ENCODE measurements around the gene EMC1. TPM values are rescaled to one million over a fixed set of nuclear protein-coding genes. Genes with fewer than 3 reads are reported as not detected.

Gene EMC1
- total RNA-seq, 4 donors from 2014 or later: 16.2 to 43.1 (median 36.1) TPM

DNA sequence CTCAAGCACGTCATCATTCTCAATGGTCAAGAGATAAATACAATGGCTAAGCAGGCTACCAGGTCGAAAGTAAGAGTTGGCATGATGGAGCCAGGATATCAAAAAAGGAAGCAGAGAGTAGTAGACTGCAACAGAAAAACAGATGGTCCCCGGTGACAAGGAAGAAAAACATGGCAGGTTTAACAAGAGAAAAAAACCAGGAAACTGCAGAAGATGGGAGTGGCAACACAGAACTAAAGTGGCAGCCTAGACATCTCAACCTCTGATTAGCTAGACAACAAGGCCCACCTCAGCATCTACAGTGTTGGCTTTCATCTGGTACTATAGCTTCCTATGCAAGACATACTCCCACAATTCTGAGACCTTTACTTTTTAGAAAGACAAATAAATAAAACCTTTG is 44.4 kb downstream of the EMC1 start:
- H3K27me3 ChIP-seq: no peaks in the 10 kb centered on the region
- H3K9me3 ChIP-seq: no peaks in the 10 kb centered on the region
- intact Hi-C loops (cut with DNase I): loop anchor here (5.0 kb wide), 1 partner anchor 35 kb away; no protein-coding TSS in a partner anchor
- H3K4me1 ChIP-seq: peaks cover 78 to 87% (median 86%) of the 10 kb centered on the region in 4 donors
- WGBS: 68% methylated on average over 3 of the region's 3 CpGs
- H3K4me3 ChIP-seq: no peak overlapping the region
- peak overlapping the region; percentile 90 to 98 (median 96) for H3K27ac ChIP-seq (replicated peaks in 1 of 4)
- TF ChIP-seq POLR2A (IDR thresholded peaks at IDR 0.05; ENCODE audit: low read depth): no peak
- no peak for TF ChIP-seq POLR2AphosphoS5 (IDR thresholded peaks at IDR 0.05)
- no peak for DNase-seq (ENCODE audit: extremely low spot score)
- H3K36me3 ChIP-seq: no peaks in the 10 kb centered on the region

DNA sequence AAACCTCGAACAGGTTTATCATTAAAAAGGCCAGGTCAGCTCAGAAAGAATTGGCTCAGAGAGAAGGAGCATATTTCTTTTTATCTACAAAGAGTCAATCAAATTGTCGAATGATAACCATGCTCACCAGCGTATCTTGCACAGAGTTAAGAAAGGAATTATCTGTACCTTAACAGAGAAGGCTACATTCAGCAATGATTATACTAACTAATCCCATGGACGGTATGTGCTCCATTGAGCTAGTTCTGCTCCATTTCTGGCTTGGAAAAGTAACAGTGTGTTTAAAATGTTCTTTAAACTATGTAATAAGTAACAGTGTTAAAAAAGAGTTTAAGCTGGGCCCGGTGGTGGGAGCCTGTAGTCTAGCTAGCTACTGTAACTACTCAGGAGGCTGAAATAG is 45.5 kb downstream of the EMC1 start:
- Histone ChIP-seq H3K27me3 (no peaks in the 10 kb centered on the region), H3K27ac (replicated peaks in 1 of 4) (peak overlapping the region; percentile 90 to 98 (median 96)), H3K4me3 (no peak overlapping the region), H3K36me3 (peaks cover 0 to 10% (median 4%) of the 10 kb centered on the region in 4 donors), H3K4me1 (peaks cover 72 to 87% (median 86%) of the 10 kb centered on the region in 4 donors), H3K9me3 (no peaks in the 10 kb centered on the region)
- 56% methylated on average over 5 of the region's 5 CpGs for WGBS
- intact Hi-C loops (cut with DNase I): loop anchor here (5.0 kb wide), 1 partner anchor 36 kb away; no protein-coding TSS in a partner anchor
- no peak for DNase-seq (ENCODE audit: extremely low spot score)
- no peak for TF ChIP-seq POLR2A (IDR thresholded peaks at IDR 0.05; ENCODE audit: low read depth)
- TF ChIP-seq POLR2AphosphoS5 (IDR thresholded peaks at IDR 0.05): peak in 1 of 2 donors; percentile 24
- TF ChIP-seq, protein P1, sequence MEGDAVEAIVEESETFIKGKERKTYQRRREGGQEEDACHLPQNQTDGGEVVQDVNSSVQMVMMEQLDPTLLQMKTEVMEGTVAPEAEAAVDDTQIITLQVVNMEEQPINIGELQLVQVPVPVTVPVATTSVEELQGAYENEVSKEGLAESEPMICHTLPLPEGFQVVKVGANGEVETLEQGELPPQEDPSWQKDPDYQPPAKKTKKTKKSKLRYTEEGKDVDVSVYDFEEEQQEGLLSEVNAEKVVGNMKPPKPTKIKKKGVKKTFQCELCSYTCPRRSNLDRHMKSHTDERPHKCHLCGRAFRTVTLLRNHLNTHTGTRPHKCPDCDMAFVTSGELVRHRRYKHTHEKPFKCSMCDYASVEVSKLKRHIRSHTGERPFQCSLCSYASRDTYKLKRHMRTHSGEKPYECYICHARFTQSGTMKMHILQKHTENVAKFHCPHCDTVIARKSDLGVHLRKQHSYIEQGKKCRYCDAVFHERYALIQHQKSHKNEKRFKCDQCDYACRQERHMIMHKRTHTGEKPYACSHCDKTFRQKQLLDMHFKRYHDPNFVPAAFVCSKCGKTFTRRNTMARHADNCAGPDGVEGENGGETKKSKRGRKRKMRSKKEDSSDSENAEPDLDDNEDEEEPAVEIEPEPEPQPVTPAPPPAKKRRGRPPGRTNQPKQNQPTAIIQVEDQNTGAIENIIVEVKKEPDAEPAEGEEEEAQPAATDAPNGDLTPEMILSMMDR (IDR thresholded peaks at IDR 0.05): no peak
- TF ChIP-seq EP300 (IDR thresholded peaks at IDR 0.05): no peak

DNA sequence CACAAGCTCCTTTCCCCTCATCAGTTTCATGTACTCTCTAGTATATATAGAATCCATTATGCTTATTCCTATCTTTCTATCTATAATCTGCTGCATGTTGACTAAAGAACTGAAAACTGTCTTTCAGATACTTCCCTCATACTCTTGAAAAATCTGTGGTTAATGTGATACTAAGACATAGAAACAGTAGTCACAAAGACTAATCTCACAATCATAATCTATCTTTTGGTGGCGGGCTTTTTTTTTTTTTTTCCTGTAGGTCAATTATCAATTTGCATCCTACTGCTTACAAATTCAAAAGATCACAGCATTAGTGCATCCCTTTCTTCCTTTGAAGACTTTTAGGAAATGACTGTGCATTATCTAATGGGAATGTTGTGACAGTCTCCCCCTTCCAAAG is 45.9 kb downstream of the EMC1 start:
- peaks cover 74 to 88% (median 87%) of the 10 kb centered on the region in 4 donors for H3K4me1 ChIP-seq
- DNase-seq (ENCODE audit: extremely low spot score): no peak
- 67% methylated on average over 1 of the region's 1 CpG for WGBS
- no peaks in the 10 kb centered on the region for H3K27me3 ChIP-seq
- H3K27ac ChIP-seq (replicated peaks in 1 of 4): peak overlapping the region; percentile 90 to 98 (median 96)
- peaks cover 0 to 14% (median 8%) of the 10 kb centered on the region in 4 donors for H3K36me3 ChIP-seq
- no peak for TF ChIP-seq POLR2AphosphoS5 (IDR thresholded peaks at IDR 0.05)
- no peak for TF ChIP-seq POLR2A (IDR thresholded peaks at IDR 0.05; ENCODE audit: low read depth)
- TF ChIP-seq EP300 (IDR thresholded peaks at IDR 0.05): no peak
- TF ChIP-seq, protein P1 (IDR thresholded peaks at IDR 0.05): no peak
- no peak overlapping the region for H3K4me3 ChIP-seq
- intact Hi-C loops (cut with DNase I): loop anchor here (5.0 kb wide), 1 partner anchor 37 kb away; no protein-coding TSS in a partner anchor
- H3K9me3 ChIP-seq: no peaks in the 10 kb centered on the region

DNA sequence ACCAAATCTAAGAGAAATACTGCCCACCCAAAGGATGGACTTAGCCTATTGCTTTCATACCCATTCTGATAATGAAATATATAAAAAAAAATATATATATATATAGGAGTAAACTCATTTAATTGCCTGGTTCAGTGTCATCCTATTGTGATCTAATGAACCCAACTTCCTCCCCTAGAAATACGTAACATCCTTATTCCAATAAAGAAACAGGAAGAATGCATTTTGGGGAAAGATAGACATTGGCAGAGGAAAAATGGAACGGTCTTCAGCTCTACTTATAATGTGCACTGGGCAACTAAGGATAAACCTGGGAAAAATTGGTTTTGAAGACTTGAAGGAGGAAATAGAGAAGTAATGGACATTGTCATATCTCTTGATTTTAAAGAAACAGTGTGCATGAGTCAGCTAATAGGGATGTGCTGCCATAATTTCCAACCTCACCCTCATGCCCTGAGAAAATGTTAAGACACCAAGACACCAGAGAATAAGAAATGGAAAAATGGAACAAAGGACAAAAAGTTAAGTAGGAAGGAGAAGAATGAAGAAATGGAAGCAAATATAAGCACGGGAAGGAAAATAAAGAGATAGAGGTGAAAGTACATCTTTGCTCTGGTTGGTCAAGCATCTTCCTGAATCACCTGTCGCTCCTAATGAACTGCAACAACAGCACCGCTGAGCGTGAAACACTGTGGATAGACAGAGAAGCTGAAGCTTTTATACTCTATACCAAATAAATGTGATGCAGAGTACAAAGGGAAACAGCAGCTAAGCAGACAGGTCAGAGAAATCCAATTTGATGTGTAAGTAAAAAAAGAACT is 46.7 kb downstream of the EMC1 start:
- H3K9me3 ChIP-seq: no peaks in the 10 kb centered on the region
- no peak overlapping the region for H3K4me3 ChIP-seq
- intact Hi-C loops (cut with DNase I): loop anchor here (5.0 kb wide), 1 partner anchor 38 kb away; no protein-coding TSS in a partner anchor
- H3K27me3 ChIP-seq: no peaks in the 10 kb centered on the region
- H3K4me1 ChIP-seq: peaks cover 78 to 95% (median 93%) of the 10 kb centered on the region in 4 donors
- WGBS: 78% methylated on average over 6 of the region's 6 CpGs
- TF ChIP-seq, protein P1 (IDR thresholded peaks at IDR 0.05): no peak
- TF ChIP-seq POLR2AphosphoS5 (IDR thresholded peaks at IDR 0.05) (no peak), POLR2A (IDR thresholded peaks at IDR 0.05; ENCODE audit: low read depth) (no peak), EP300 (IDR thresholded peaks at IDR 0.05) (no peak)
- peaks cover 2 to 19% (median 11%) of the 10 kb centered on the region in 4 donors for H3K36me3 ChIP-seq
- DNase-seq (ENCODE audit: extremely low spot score): no peak
- H3K27ac ChIP-seq (replicated peaks in 1 of 4): peak overlapping the region; percentile 68 to 98 (median 96)

DNA sequence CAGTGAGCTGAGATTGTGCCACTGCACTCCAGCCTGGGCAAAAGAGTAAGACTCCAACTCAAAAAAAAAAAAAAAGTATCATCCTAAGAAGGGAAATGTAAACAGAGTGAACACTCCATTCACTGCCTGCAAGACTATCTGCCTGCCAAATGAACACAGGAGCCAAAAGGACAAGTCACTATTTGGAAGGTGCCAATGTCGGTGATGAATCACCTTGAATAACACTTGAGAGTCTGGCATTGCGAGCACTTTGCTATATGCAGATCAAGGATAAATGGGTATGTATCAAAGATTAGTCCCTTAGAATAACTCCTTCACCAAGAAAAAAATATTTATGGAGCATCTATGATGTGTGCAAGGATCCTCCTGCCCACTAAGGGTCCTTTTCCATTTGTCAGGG is 47.9 kb downstream of the EMC1 start:
- no peaks in the 10 kb centered on the region for H3K27me3 ChIP-seq
- DNase-seq (ENCODE audit: extremely low spot score): no peak
- intact Hi-C loops (cut with DNase I): no loop called here
- WGBS: 37% methylated on average over 2 of the region's 2 CpGs
- no peak overlapping the region for H3K4me3 ChIP-seq
- H3K4me1 ChIP-seq: peaks cover 73 to 100% (median 92%) of the 10 kb centered on the region in 4 donors
- TF ChIP-seq EP300 (IDR thresholded peaks at IDR 0.05) (no peak), POLR2AphosphoS5 (IDR thresholded peaks at IDR 0.05) (peak; percentile 39 to 69)
- peaks cover 12 to 30% (median 22%) of the 10 kb centered on the region in 4 donors for H3K36me3 ChIP-seq
- H3K27ac ChIP-seq (replicated peaks in 1 of 4): peak overlapping the region; percentile 68 to 98 (median 96)
- no peaks in the 10 kb centered on the region for H3K9me3 ChIP-seq
